Hepatocyte (in vitro differentiated cells): Measurements from ENCODE around the gene SNX14. TPM values are rescaled to one million over a fixed set of nuclear protein-coding genes. Genes with fewer than 3 reads are reported as not detected.

ENCODE experiments used
- DNase-seq: peaks from one replicate; pipeline ENCODE4 v3.0.0-alpha.2; 2016; ENCODE audit warnings: low spot score
- H2AFZ ChIP-seq: fragments of 200-600 bp; sonication (generic); 2 replicates; pipeline ENCODE4 v1.6.0; 2016; ENCODE audit warnings: antibody characterized with exemption, mild to moderate bottlenecking
- H3K27ac ChIP-seq: fragments of 200-600 bp; sonication (generic); 2 replicates; pipeline ENCODE4 v1.5.1; 2016; ENCODE audit warnings: mild to moderate bottlenecking
- H3K27me3 ChIP-seq: fragments of 200-600 bp; sonication (generic); 2 replicates; pipeline ENCODE4 v1.6.1; 2016
- H3K36me3 ChIP-seq: fragments of 200-600 bp; sonication (generic); replicated peaks from 2 replicates; pipeline ENCODE4 v1.5.1; 2016; ENCODE audit warnings: low read depth; ENCODE audit not compliant: insufficient read depth
- H3K4me1 ChIP-seq: fragments of 200-600 bp; sonication (generic); 2 replicates; pipeline ENCODE4 v1.5.1; 2016; ENCODE audit warnings: mild to moderate bottlenecking, moderate library complexity; ENCODE audit not compliant: insufficient read depth
- H3K4me2 ChIP-seq: fragments of 200-600 bp; sonication (generic); 2 replicates; pipeline ENCODE4 v1.6.0; 2016
- H3K4me3 ChIP-seq: fragments of 200-600 bp; sonication (generic); 2 replicates; pipeline ENCODE4 v1.5.1; 2016; ENCODE audit warnings: mild to moderate bottlenecking
- H3K79me2 ChIP-seq: fragments of 200-600 bp; sonication (generic); 2 replicates; pipeline ENCODE4 v1.6.0; 2017; ENCODE audit warnings: mild to moderate bottlenecking
- H3K9me2 ChIP-seq: fragments of 200-600 bp; sonication (generic); replicated peaks from 2 replicates; pipeline ENCODE4 v1.6.0; 2017; ENCODE audit warnings: mild to moderate bottlenecking; ENCODE audit not compliant: insufficient read depth
- H3K9me3 ChIP-seq: fragments of 200-600 bp; sonication (generic); 2 replicates; pipeline ENCODE4 v1.5.1; 2016; ENCODE audit warnings: low read depth, mild to moderate bottlenecking
- H4K20me1 ChIP-seq: fragments of 200-600 bp; sonication (generic); 2 replicates; pipeline ENCODE4 v1.6.0; 2016; ENCODE audit warnings: mild to moderate bottlenecking; ENCODE audit not compliant: insufficient read depth, poor library complexity, severe bottlenecking
- CTCF ChIP-seq: fragments of 200-600 bp; sonication (generic); IDR thresholded peaks from 2 replicates; pipeline ENCODE4 v1.5.1; 2016; ENCODE audit warnings: antibody characterized with exemption, mild to moderate bottlenecking; ENCODE audit not compliant: poor library complexity
- EZH2 ChIP-seq: fragments of 200-600 bp; sonication (generic); IDR thresholded peaks from 2 replicates; pipeline ENCODE4 v1.6.1; 2016; ENCODE audit warnings: antibody characterized with exemption, mild to moderate bottlenecking, borderline replicate concordance
- EZH2phosphoT487 ChIP-seq: fragments of 200-600 bp; sonication (generic); IDR thresholded peaks from one replicate; pipeline ENCODE4 v1.6.1; 2018; ENCODE audit warnings: antibody characterized with exemption, mild to moderate bottlenecking, low read depth, moderate library complexity; ENCODE audit not compliant: unreplicated experiment, severe bottlenecking
- WGBS: methylation state at CpG from one replicate; pipeline ENCODE4 v1.1.6; 2016; ENCODE audit warnings: low lambda C conversion rate; ENCODE audit errors: missing lambda C conversion rate; 5-methylcytosine and 5-hydroxymethylcytosine counted together
- polyA plus RNA-seq: library from polyadenylated mRNA; unstranded; fragments of >200 nt; fragmentation: Nextera tagmentation; extraction: Ambion mirVana; gene quantifications from 2 replicates; pipeline ENCODE4 v1.2.1, GENCODE V29; 2016
- total RNA-seq: library from RNA; depleted of rRNA; stranded (reverse); fragments of >200 nt; gene quantifications from 2 replicates; pipeline ENCODE4 v1.2.3, GENCODE V29; 2014

SNX14 gene
- total and polyA plus RNA-seq, 2 experiments from 2014 or later: 58.4 to 140 TPM

GRCh38 chr6:85552652-85553051 lies 41.0 kb downstream of the SNX14 start:
- Histone ChIP-seq H4K20me1 (no peaks in the 10 kb centered on the region), H3K79me2 (no peaks in the 10 kb centered on the region), H3K27me3 (no peaks in the 10 kb centered on the region), H3K4me2 (no peak overlapping the region), H3K27ac (no peak overlapping the region), H3K9me3 (no peaks in the 10 kb centered on the region), H3K4me3 (no peak overlapping the region), H2AFZ (no peak overlapping the region), H3K36me3 (no peaks in the 10 kb centered on the region), H3K4me1 (no peaks in the 10 kb centered on the region), H3K9me2 (no peaks in the 10 kb centered on the region)
- TF ChIP-seq EZH2: no peak
- no peak for DNase-seq
- WGBS: 89% methylated on average over 3 of the region's 3 CpGs

GRCh38 chr6:85551264-85551663 lies 42.4 kb downstream of the SNX14 start:
- no peaks in the 10 kb centered on the region for H3K79me2 ChIP-seq
- no peak overlapping the region for H3K4me3 ChIP-seq
- no peaks in the 10 kb centered on the region for H3K4me1 ChIP-seq
- WGBS: 83% methylated on average over 1 of the region's 1 CpG
- no peaks in the 10 kb centered on the region for H3K27me3 ChIP-seq
- no peaks in the 10 kb centered on the region for H3K9me3 ChIP-seq
- TF ChIP-seq EZH2 (no peak), CTCF (no peak), EZH2phosphoT487 (no peak)
- no peaks in the 10 kb centered on the region for H4K20me1 ChIP-seq
- no peak overlapping the region for H3K4me2 ChIP-seq
- no peaks in the 10 kb centered on the region for H3K36me3 ChIP-seq
- DNase-seq: no peak
- H3K27ac ChIP-seq: no peak overlapping the region
- no peaks in the 10 kb centered on the region for H3K9me2 ChIP-seq
- H2AFZ ChIP-seq: no peak overlapping the region

- no peak for DNase-seq
- Histone ChIP-seq H3K27ac (no peak overlapping the region), H3K79me2 (no peaks in the 10 kb centered on the region), H4K20me1 (no peaks in the 10 kb centered on the region), H3K4me3 (no peak overlapping the region), H3K9me2 (no peaks in the 10 kb centered on the region), H2AFZ (no peak overlapping the region), H3K4me2 (no peak overlapping the region), H3K36me3 (no peaks in the 10 kb centered on the region), H3K4me1 (no peaks in the 10 kb centered on the region), H3K9me3 (no peaks in the 10 kb centered on the region), H3K27me3 (no peaks in the 10 kb centered on the region)
- no peak for TF ChIP-seq EZH2
- no peak for TF ChIP-seq EZH2phosphoT487
- no peak for TF ChIP-seq CTCF
Observed at GRCh38 chr6:85547719-85548118, 45.9 kb downstream of the SNX14 start.

- no peak overlapping the region for H3K27ac ChIP-seq
- TF ChIP-seq EZH2: no peak
- TF ChIP-seq CTCF: no peak
- TF ChIP-seq EZH2phosphoT487: no peak
- H3K9me3 ChIP-seq: no peaks in the 10 kb centered on the region
- H2AFZ ChIP-seq: no peak overlapping the region
- WGBS: 100% methylated on average over 1 of the region's 1 CpG
- no peaks in the 10 kb centered on the region for H3K36me3 ChIP-seq
- H3K79me2 ChIP-seq: no peaks in the 10 kb centered on the region
- H4K20me1 ChIP-seq: no peaks in the 10 kb centered on the region
- no peak overlapping the region for H3K4me3 ChIP-seq
- H3K9me2 ChIP-seq: no peaks in the 10 kb centered on the region
- no peaks in the 10 kb centered on the region for H3K4me1 ChIP-seq
- H3K27me3 ChIP-seq: no peaks in the 10 kb centered on the region
- no peak for DNase-seq
- no peak overlapping the region for H3K4me2 ChIP-seq
Observed at GRCh38 chr6:85544776-85545175, 48.9 kb downstream of the SNX14 start.
